ENCODE data around the gene MDN1. TPM values are rescaled to one million over a fixed set of nuclear protein-coding genes. Genes with fewer than 3 reads are reported as not detected.
"Not testable (repeated sequence)": the region's sequence is repeated elsewhere in the genome, so short reads cannot be mapped to it uniquely, and the experiment has no call there.

MDN1 gene
- total and polyA plus RNA-seq, 8 donors: 24.6 to 42.2 (median 39.7) TPM

DNA sequence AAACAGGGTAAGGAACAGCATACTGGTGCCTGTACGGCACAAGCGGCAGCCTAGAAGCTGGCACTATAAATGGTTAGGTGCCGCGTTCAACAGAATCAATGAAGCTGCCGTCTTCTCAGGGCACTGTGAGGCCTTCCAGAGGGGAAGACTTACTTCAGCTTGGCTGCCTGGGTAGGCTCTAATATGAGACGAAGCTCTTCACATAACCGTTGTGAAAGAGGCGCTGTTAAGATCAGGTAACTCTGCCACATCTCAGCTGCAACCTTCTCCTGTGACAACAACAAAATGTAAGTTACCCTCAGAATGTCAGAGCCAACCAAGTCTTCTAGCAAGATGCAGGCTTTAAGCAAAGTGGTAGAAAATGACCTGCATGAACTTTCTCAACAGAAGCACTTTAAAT lies 169.0 kb downstream of the MDN1 start:
- DNase-seq (no peak), ATAC-seq (no peak)
- H3K4me1 ChIP-seq: no peaks in the 10 kb centered on the region
- no peaks in the 10 kb centered on the region for H3K9me3 ChIP-seq
- H3K27me3 ChIP-seq: no peaks in the 10 kb centered on the region
- peaks cover 0 to 95% of the 10 kb centered on the region in 2 donors for H3K36me3 ChIP-seq
- TF ChIP-seq, protein P1, sequence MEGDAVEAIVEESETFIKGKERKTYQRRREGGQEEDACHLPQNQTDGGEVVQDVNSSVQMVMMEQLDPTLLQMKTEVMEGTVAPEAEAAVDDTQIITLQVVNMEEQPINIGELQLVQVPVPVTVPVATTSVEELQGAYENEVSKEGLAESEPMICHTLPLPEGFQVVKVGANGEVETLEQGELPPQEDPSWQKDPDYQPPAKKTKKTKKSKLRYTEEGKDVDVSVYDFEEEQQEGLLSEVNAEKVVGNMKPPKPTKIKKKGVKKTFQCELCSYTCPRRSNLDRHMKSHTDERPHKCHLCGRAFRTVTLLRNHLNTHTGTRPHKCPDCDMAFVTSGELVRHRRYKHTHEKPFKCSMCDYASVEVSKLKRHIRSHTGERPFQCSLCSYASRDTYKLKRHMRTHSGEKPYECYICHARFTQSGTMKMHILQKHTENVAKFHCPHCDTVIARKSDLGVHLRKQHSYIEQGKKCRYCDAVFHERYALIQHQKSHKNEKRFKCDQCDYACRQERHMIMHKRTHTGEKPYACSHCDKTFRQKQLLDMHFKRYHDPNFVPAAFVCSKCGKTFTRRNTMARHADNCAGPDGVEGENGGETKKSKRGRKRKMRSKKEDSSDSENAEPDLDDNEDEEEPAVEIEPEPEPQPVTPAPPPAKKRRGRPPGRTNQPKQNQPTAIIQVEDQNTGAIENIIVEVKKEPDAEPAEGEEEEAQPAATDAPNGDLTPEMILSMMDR (IDR thresholded peaks at IDR 0.05): no peak
- H3K27ac ChIP-seq: no peak overlapping the region
- H3K4me3 ChIP-seq: no peak overlapping the region
- intact Hi-C loops (cut with DNase I): no loop called here

DNA sequence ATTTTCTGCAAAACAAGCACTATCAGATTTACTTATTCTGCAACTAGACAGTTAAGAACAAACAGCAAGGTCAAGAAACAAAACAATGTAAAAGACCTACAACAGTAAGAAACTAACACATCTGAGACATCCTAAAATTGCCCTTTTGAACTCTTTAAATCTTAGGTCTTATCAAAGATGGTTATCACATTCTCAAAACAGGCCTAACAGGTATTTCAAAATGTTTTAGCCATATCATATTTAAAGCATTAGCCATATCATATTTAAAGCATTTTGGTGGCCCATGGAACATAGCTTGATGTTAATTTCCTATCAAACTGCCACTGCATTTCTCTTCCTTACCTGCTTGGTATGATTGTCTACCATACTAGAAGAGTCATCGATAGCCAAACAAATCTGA lies 169.9 kb downstream of the MDN1 start:
- H3K9me3 ChIP-seq: no peaks in the 10 kb centered on the region
- H3K36me3 ChIP-seq: peaks cover 0 to 91% of the 10 kb centered on the region in 2 donors
- no peak overlapping the region for H3K4me3 ChIP-seq
- DNase-seq (no peak), ATAC-seq (no peak)
- H3K4me1 ChIP-seq: no peaks in the 10 kb centered on the region
- no peak overlapping the region for H3K27ac ChIP-seq
- H3K27me3 ChIP-seq: no peaks in the 10 kb centered on the region
- TF ChIP-seq, protein P1 (IDR thresholded peaks at IDR 0.05): no peak
- intact Hi-C loops (cut with DNase I): no loop called here

DNA sequence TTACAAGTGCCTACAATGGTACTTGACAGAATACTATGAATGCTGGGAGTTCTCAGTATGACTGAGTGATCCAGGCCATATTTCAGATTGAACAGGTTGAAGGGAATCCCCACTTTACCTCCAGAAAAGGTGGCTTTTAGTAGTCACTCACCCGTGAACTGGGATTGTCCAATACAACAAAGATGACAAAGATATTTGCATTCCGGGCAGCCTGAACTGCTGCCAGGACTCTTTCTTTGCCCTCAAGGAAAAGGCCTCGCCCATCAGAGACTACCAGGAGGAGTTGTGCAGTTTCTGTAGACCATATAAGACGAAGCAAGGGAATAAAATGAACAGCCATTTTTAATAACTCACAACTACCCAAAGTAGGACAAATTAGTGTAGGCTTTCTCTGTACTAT lies 174.7 kb downstream of the MDN1 start:
- H3K36me3 ChIP-seq: peaks cover 0 to 69% of the 10 kb centered on the region in 2 donors

DNA sequence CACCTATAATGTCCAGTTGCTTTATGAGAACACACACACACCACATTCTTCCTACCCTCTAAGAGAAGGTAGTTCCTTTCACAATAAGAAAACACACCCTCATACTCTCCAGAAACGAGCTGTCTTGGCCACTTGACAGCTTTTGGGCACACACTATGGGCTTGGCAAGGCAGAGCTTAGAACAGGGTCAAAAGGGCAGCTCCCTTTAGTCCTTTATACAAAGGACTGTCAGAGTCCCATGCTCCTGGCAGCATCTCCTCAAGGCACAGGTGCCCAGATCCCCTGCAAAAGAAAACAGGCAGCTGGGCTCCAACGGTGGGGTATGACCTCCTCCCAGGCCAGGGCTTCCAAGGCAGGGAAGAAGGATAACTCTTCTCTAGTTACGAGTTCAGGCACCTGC lies 176.2 kb downstream of the MDN1 start:
- intact Hi-C loops (cut with DNase I): no loop called here
- Histone ChIP-seq H3K4me1 (peaks cover 4 to 7% of the 10 kb centered on the region in 2 donors), H3K27me3 (no peaks in the 10 kb centered on the region), H3K4me3 (no peak overlapping the region), H3K27ac (no peak overlapping the region), H3K9me3 (no peaks in the 10 kb centered on the region), H3K36me3 (peaks cover 0 to 57% of the 10 kb centered on the region in 2 donors)
- no peak for DNase-seq
- peak; percentile 20 for ATAC-seq
- TF ChIP-seq, protein P1 (IDR thresholded peaks at IDR 0.05): no peak

More for the DNA sequence above, 174.7 kb downstream of the MDN1 start:
- Histone ChIP-seq H3K4me3 (no peak overlapping the region), H3K4me1 (no peaks in the 10 kb centered on the region), H3K27ac (no peak overlapping the region), H3K9me3 (no peaks in the 10 kb centered on the region), H3K27me3 (no peaks in the 10 kb centered on the region)
- intact Hi-C loops (cut with DNase I): no loop called here
- DNase-seq: no peak
- TF ChIP-seq, protein P1 (IDR thresholded peaks at IDR 0.05): no peak
- no peak for ATAC-seq

DNA sequence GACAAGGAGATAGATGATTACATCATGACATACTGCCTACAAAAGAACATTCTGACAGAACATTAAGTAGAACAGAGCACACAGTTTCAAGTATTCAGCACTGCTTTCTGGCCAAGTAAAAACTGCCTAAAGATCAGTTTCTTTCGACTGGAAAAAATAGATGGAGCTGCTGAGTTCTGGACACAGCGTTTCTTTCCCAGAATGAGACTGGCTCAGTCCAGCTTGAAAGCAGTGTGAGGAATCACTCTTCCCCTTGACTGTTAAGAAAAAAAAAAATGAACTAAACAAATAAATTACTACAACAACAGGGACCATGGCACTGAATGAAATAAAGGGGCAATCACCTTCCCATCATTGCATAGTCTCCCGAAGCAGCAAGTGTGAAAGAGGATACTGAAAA lies 176.6 kb downstream of the MDN1 start:
- ATAC-seq (no peak), DNase-seq (no peak)
- Histone ChIP-seq H3K27ac (no peak overlapping the region), H3K9me3 (no peaks in the 10 kb centered on the region), H3K4me3 (no peak overlapping the region), H3K36me3 (peaks cover 0 to 52% of the 10 kb centered on the region in 2 donors), H3K27me3 (no peaks in the 10 kb centered on the region), H3K4me1 (peaks cover 4 to 10% of the 10 kb centered on the region in 2 donors)
- TF ChIP-seq, protein P1 (IDR thresholded peaks at IDR 0.05): no peak
- intact Hi-C loops (cut with DNase I): no loop called here

DNA sequence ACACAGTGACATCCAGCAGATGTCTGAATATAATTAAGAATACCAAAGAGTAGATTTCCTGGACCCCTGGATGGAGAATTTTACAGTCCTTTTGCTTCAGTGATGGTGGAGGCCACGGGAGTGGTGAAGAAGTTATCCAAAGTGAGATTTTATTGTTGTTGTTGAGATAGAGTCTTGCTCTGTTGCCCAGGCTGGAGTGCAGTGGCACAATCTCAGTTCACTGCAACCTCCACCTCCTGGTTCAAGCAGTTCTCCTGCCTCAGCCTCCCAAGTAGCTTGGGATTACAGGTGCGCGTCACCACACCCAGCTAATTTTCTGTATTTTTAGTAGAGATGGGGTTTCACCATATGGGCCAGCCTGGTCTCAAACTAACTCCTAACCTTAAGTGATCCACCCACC lies 178.0 kb downstream of the MDN1 start:
- H3K27me3 ChIP-seq; H3K4me3 ChIP-seq; H3K9me3 ChIP-seq; DNase-seq; intact Hi-C loops (cut with DNase I); ATAC-seq; H3K27ac ChIP-seq: not testable (repeated sequence)
- Histone ChIP-seq H3K4me1 (peaks cover 4 to 21% of the 10 kb centered on the region in 2 donors), H3K36me3 (peaks cover 0 to 41% of the 10 kb centered on the region in 2 donors)
